Panc1 (cell line): ENCODE measurements around the gene PHF23.

ENCODE experiments used
- POLR2AphosphoS5 ChIP-seq: IDR thresholded peaks from 2 replicates; pipeline ENCODE4 v1.6.1; 2012; ENCODE audit warnings: mild to moderate bottlenecking, low read depth, low read length, moderate library complexity
- SIN3A ChIP-seq: IDR thresholded peaks from 2 replicates; pipeline ENCODE4 v1.6.1; 2012; ENCODE audit warnings: low read depth, mild to moderate bottlenecking, low read length, moderate library complexity, borderline replicate concordance; ENCODE audit not compliant: insufficient read depth
- TF ChIP-seq, protein P1 (sequence below): fragments of 450-650 bp; IDR thresholded peaks from 2 replicates; pipeline ENCODE4 v1.5.1; 2017; ENCODE audit warnings: mild to moderate bottlenecking
- TF ChIP-seq, protein P2 (sequence below), 2 experiments: IDR thresholded peaks; 2 replicates each; pipeline ENCODE4 v1.6.1; 2011 to 2012; ENCODE audit warnings: low read depth in 2 of 2, control low read depth in 1 of 2, low read length in 1 of 2, mild to moderate bottlenecking in 1 of 2, moderate library complexity in 1 of 2; ENCODE audit not compliant: insufficient read depth in 1 of 2

GRCh38 chr17:7249830-7250229 is 10.6 kb upstream of the PHF23 start:
- TF ChIP-seq, protein P1, sequence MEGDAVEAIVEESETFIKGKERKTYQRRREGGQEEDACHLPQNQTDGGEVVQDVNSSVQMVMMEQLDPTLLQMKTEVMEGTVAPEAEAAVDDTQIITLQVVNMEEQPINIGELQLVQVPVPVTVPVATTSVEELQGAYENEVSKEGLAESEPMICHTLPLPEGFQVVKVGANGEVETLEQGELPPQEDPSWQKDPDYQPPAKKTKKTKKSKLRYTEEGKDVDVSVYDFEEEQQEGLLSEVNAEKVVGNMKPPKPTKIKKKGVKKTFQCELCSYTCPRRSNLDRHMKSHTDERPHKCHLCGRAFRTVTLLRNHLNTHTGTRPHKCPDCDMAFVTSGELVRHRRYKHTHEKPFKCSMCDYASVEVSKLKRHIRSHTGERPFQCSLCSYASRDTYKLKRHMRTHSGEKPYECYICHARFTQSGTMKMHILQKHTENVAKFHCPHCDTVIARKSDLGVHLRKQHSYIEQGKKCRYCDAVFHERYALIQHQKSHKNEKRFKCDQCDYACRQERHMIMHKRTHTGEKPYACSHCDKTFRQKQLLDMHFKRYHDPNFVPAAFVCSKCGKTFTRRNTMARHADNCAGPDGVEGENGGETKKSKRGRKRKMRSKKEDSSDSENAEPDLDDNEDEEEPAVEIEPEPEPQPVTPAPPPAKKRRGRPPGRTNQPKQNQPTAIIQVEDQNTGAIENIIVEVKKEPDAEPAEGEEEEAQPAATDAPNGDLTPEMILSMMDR = no peak
- no peak for TF ChIP-seq POLR2AphosphoS5
- TF ChIP-seq, protein P2, sequence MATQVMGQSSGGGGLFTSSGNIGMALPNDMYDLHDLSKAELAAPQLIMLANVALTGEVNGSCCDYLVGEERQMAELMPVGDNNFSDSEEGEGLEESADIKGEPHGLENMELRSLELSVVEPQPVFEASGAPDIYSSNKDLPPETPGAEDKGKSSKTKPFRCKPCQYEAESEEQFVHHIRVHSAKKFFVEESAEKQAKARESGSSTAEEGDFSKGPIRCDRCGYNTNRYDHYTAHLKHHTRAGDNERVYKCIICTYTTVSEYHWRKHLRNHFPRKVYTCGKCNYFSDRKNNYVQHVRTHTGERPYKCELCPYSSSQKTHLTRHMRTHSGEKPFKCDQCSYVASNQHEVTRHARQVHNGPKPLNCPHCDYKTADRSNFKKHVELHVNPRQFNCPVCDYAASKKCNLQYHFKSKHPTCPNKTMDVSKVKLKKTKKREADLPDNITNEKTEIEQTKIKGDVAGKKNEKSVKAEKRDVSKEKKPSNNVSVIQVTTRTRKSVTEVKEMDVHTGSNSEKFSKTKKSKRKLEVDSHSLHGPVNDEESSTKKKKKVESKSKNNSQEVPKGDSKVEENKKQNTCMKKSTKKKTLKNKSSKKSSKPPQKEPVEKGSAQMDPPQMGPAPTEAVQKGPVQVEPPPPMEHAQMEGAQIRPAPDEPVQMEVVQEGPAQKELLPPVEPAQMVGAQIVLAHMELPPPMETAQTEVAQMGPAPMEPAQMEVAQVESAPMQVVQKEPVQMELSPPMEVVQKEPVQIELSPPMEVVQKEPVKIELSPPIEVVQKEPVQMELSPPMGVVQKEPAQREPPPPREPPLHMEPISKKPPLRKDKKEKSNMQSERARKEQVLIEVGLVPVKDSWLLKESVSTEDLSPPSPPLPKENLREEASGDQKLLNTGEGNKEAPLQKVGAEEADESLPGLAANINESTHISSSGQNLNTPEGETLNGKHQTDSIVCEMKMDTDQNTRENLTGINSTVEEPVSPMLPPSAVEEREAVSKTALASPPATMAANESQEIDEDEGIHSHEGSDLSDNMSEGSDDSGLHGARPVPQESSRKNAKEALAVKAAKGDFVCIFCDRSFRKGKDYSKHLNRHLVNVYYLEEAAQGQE (IDR thresholded peaks at IDR 0.05; ENCODE audit: insufficient read depth in 1 of 2, low read depth in 2 of 2, low read length in 1 of 2) = no peak
- TF ChIP-seq SIN3A = no peak
